Measurements from ENCODE around the gene RAB9A.

Gene RAB9A

DNA sequence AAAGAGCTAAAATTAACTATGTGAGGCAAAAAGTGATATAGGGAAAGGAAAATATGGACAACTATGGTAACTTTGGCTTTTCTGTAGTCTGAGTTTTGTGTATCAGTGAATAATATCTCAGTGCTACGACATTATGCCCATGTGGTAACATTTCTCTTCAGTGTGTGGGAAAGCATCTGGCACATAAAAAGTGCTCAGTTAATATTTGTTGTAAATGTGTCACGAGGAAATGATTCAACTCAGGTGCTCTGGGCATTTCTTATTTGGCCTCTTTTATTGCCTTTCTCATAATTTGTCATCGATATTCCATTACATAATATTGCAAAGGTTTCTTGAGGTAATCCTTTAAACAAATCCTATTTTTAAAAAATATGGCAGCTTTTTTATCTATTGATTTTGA is 63.2 kb downstream of the RAB9A start:
- DNase-seq = no peak

DNA sequence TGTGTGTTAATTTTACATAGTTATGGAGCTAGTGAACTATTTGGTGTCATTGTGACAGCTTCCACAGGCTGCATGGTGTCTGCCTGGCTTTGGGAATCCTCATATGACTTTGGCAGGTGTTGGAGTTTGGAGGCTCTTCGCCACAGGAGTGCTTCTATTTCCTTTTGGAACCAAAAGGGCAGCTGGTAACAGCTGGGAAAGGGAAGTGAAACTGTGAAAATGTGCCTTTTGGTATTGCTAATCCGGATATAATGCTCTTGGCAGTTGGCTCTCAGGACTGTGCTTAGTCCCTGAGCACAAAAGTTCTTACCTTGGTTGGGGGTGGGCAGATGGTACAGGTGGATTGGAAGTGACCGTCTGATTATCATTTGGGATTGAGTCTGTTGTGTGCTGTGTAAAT is 63.7 kb downstream of the RAB9A start:
- DNase-seq = no peak

DNA sequence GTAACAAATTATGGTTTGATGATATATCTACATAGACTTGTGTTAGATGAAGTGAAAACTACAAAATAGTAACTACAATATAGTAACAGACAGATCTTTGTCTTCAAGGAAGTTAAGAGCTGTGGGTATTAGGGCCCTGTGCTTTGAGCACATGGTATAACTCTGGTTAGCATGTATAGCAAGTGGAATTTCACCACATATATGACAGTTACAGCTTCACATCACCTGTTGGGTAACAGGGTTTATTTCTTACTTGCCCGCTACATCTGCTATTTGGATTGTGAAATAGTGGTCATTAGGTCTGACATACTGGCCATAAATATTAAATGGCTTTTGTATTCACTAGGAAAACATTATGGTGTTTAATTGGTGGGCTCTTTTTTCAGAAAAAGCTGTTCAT is 65.8 kb downstream of the RAB9A start:
- peak; percentile 32 for DNase-seq

DNA sequence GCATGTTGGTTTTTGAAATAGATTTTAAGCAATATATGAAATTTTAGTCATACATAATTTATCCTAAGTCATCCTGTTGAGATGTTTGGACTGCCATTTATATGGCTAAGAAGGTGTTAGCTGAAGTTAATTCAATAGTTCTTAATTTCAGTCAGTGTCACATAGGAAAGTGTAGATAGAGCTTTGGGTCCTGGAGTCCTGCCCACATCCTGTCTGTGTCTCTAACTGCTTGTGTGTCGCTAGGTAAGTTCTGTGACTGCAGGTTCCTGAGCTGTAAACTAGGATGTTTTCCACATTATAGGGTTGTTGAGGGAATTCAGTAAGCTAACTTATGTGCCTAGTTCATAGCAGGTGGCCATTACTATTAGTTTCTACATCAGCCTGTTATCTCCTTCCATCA is 66.3 kb downstream of the RAB9A start:
- DNase-seq = no peak

DNA sequence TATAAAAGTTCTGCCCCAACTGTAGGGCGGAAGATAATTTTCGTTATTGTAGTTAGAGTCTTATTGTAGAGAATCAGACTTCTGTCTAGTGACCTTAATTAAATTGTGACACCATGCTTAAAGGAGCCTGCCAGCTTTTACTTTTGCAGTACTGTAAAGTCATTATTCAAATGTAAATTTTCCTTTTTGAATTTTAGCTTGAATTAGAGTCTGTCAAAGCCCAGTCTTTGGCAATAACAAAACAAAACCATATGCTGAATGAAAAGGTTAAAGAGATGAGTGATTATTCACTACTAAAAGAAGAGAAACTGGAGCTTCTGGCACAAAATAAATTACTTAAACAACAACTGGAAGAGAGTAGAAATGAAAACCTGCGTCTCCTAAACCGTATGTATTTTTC is 67.5 kb downstream of the RAB9A start:
- no peak for DNase-seq

DNA sequence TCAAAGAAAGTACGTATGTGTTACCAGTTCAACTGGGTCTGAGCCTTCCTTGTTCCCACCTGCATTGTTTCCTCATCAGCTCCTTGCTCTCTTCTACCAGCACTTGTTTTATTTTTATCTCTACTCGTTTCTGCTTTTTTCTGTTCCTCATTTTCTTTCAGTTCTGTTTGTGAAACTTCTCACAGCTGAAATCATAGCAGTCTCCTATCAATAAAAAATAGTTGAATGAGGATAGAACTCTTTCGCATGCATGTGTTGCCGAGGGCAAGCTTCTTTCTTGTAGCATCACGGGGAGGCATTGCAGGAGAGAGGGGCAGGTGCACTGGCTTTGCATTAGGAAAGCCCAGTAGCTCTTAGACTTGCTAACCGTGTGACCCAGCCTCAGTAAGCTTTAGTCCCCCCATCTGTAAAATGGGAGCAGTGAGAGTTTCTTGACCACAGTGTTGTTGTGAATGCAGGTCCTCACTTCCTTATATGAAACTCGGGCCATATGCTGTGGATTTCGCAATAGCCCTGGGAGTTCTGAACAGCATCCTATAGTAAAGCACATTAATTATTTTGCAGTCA is 70.3 kb downstream of the RAB9A start:
- peak; percentile 16 for DNase-seq
